Stimulated activated CD8-positive, alpha-beta memory T cell treated with anti-CD3 and anti-CD28 coated beads, Interleukin-15, amount 100 ng/mL, for 4 hours (primary cell): Measurements from ENCODE around the gene CTNNA1.
"Not testable (repeated sequence)": the region's sequence is repeated elsewhere in the genome, so short reads cannot be mapped to it uniquely, and the experiment has no call there.

Experiments
- DNase-seq, 2 donors: peaks; one replicate each; pipeline ENCODE4 v3.0.0-alpha.2; 2020; ENCODE audit warnings: low read depth in 2 of 2

The CTNNA1 gene

GRCh38 chr5:138810861-138811260, 57.6 kb downstream of the CTNNA1 start:
- not testable (repeated sequence) for DNase-seq

- no peak for DNase-seq
Observed at GRCh38 chr5:138815529-138815928, 62.3 kb downstream of the CTNNA1 start.

- DNase-seq = no peak
Observed at GRCh38 chr5:138817241-138817640, 64.0 kb downstream of the CTNNA1 start.

- DNase-seq = no peak
Observed at GRCh38 chr5:138819081-138819480, 65.9 kb downstream of the CTNNA1 start.

- DNase-seq = no peak
Observed at GRCh38 chr5:138820695-138821094, 67.5 kb downstream of the CTNNA1 start.

- no peak for DNase-seq
Observed at GRCh38 chr5:138824516-138824915, 71.3 kb downstream of the CTNNA1 start.

- DNase-seq = no peak
Observed at GRCh38 chr5:138824924-138825863, 72.0 kb downstream of the CTNNA1 start.

- DNase-seq = no peak
Observed at GRCh38 chr5:138828556-138828955, 75.3 kb downstream of the CTNNA1 start.

GRCh38 chr5:138829341-138829740, 76.1 kb downstream of the CTNNA1 start:
- DNase-seq = no peak

GRCh38 chr5:138831703-138832102, 78.5 kb downstream of the CTNNA1 start:
- no peak for DNase-seq

GRCh38 chr5:138832218-138832617, 79.0 kb downstream of the CTNNA1 start:
- no peak for DNase-seq

- no peak for DNase-seq
Observed at GRCh38 chr5:138833080-138833479, 79.9 kb downstream of the CTNNA1 start.

- DNase-seq = no peak
Observed at GRCh38 chr5:138833726-138834480, 80.7 kb downstream of the CTNNA1 start.

GRCh38 chr5:138834853-138835252, 81.6 kb downstream of the CTNNA1 start:
- not testable (repeated sequence) for DNase-seq

GRCh38 chr5:138837160-138837559, 83.9 kb downstream of the CTNNA1 start:
- DNase-seq = no peak

GRCh38 chr5:138840103-138840502, 86.9 kb downstream of the CTNNA1 start:
- DNase-seq = no peak

- no peak for DNase-seq
Observed at GRCh38 chr5:138841531-138841930, 88.3 kb downstream of the CTNNA1 start.

- no peak for DNase-seq
Observed at GRCh38 chr5:138843316-138844124, 90.3 kb downstream of the CTNNA1 start.

GRCh38 chr5:138844125-138844461, 90.9 kb downstream of the CTNNA1 start:
- no peak for DNase-seq

GRCh38 chr5:138844812-138845513, 91.7 kb downstream of the CTNNA1 start:
- DNase-seq = no peak

GRCh38 chr5:138849439-138849838, 96.2 kb downstream of the CTNNA1 start:
- DNase-seq = no peak
